OCI-LY7 (cell line): ENCODE results near the gene GK2. TPM values are rescaled to one million over a fixed set of nuclear protein-coding genes. Genes with fewer than 3 reads are reported as not detected.

Source experiments
- BruUV-seq: library from RNA; stranded (reverse); fragments of 400-500 nt; replicated peaks from 2 replicates; lab custom pipeline; 2021; lab: Mats Ljungman, UMichigan
- CTCF ChIA-PET: fragments of 300-600 bp; sonication (Branson Sonifier 250); formaldehyde crosslinking; loops from one replicate; lab custom pipeline; 2022; ENCODE audit warnings: antibody characterized with exemption; ENCODE audit not compliant: unreplicated experiment; lab: Charles Lee
- POLR2A ChIA-PET: fragments of 300-600 bp; sonication (Branson Sonifier 250); formaldehyde crosslinking; loops from one replicate; lab custom pipeline; 2022; ENCODE audit warnings: antibody characterized with exemption; lab: Charles Lee
- DNase-seq: peaks from one replicate; pipeline ENCODE4 v3.0.0-alpha.2; 2015; ENCODE audit warnings: low spot score
- H2AFZ ChIP-seq: fragments of 200-600 bp; sonication (generic), shearing (Covaris generic); 2 replicates; pipeline ENCODE4 v1.6.1; 2014; ENCODE audit warnings: mild to moderate bottlenecking, antibody characterized with exemption, low read length, moderate library complexity
- H3K27ac ChIP-seq: fragments of 200-600 bp; sonication (generic); 2 replicates; pipeline ENCODE4 v1.5.1; 2014; ENCODE audit warnings: mixed run types, low read depth, mild to moderate bottlenecking, moderate library complexity, low read length, inconsistent platforms; ENCODE audit not compliant: poor library complexity, severe bottlenecking
- H3K36me3 ChIP-seq: fragments of 200-600 bp; sonication (generic); 2 replicates; pipeline ENCODE4 v1.6.1; 2014; ENCODE audit warnings: mild to moderate bottlenecking, antibody characterized with exemption, low read length, moderate library complexity, mixed read lengths; ENCODE audit not compliant: insufficient read depth
- H3K4me1 ChIP-seq: fragments of 200-600 bp; sonication (generic); 2 replicates; pipeline ENCODE4 v1.5.1; 2014; ENCODE audit warnings: mild to moderate bottlenecking, low read length; ENCODE audit not compliant: insufficient read depth, poor library complexity, severe bottlenecking
- H3K4me2 ChIP-seq: fragments of 200-600 bp; sonication (generic); 2 replicates; pipeline ENCODE4 v1.6.1; 2014; ENCODE audit warnings: mild to moderate bottlenecking, low read length
- H3K4me3 ChIP-seq: fragments of 200-600 bp; sonication (generic); 2 replicates; pipeline ENCODE4 v1.5.1; 2014; ENCODE audit warnings: mild to moderate bottlenecking, low read depth, low read length; ENCODE audit not compliant: poor library complexity, severe bottlenecking
- H3K79me2 ChIP-seq: fragments of 200-600 bp; sonication (generic); 2 replicates; pipeline ENCODE4 v1.6.1; 2016; ENCODE audit warnings: low read depth, mild to moderate bottlenecking, low read length, moderate library complexity, mixed read lengths; ENCODE audit not compliant: insufficient read depth
- H3K9me2 ChIP-seq: fragments of 200-600 bp; sonication (generic); 2 replicates; pipeline ENCODE4 v1.6.1; 2016; ENCODE audit warnings: mild to moderate bottlenecking, low read length, mixed read lengths; ENCODE audit not compliant: insufficient read depth
- H3K9me3 ChIP-seq: fragments of 200-600 bp; sonication (generic); 2 replicates; pipeline ENCODE4 v1.6.1; 2014; ENCODE audit warnings: mild to moderate bottlenecking, mixed run types, low read length, mixed read lengths
- H4K20me1 ChIP-seq: fragments of 200-600 bp; sonication (generic); 2 replicates; pipeline ENCODE4 v1.6.1; 2014; ENCODE audit warnings: mild to moderate bottlenecking, antibody characterized with exemption, low read length, moderate library complexity, mixed read lengths; ENCODE audit not compliant: insufficient read depth
- CTCF ChIP-seq: fragments of 200-600 bp; sonication (generic); conservative IDR thresholded peaks from 2 replicates; pipeline ENCODE4 v1.5.1; 2014; ENCODE audit warnings: mild to moderate bottlenecking, antibody characterized with exemption, low read length, moderate library complexity, mixed read lengths
- EZH2phosphoT487 ChIP-seq: fragments of 200-600 bp; sonication (generic); IDR thresholded peaks from 2 replicates; pipeline ENCODE4 v1.6.1; 2018; ENCODE audit warnings: low read depth, borderline replicate concordance, mild to moderate bottlenecking, mixed run types, antibody characterized with exemption, low read length, moderate library complexity, mixed read lengths
- intact Hi-C: fragments of 100-400 bp; cut with micrococcal nuclease; formaldehyde crosslinking; loops from one replicate; pipeline ENCODE4 v1.10.0; 2022; ENCODE audit not compliant: unreplicated experiment
- total RNA-seq, 2 experiments: library from RNA; depleted of rRNA in 1 of 2; stranded (reverse); fragments of >200 nt in 1 of 2; shearing (Covaris generic) in 1 of 2; gene quantifications; 2 replicates each; pipeline ENCODE4 v1.2.3, GENCODE V29; 2014 to 2022

The GK2 gene
- total RNA-seq, 2 experiments from 2014 or later = not detected

DNA sequence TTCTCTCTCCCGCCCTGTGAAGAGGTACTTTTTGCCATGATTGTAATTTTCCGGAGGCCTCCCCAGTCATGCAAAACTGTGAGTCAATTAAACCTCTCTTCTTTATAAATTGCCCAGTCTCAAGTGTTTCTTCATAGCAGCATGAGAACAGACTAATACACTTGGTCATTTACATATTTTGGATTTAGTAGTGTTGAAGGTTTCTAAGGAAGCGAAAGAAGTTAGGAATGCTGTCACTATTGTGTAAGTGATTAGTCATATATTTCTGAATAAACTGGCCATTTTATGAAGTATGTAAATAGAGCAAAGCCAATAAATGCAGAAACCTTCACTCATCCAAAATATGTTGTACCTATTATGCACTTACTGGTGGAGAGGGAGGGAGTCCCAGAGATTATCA is 34.4 kb upstream of the GK2 start:
- H3K4me1 ChIP-seq = no peaks in the 10 kb centered on the region
- no peaks in the 10 kb centered on the region for H3K79me2 ChIP-seq
- no peaks in the 10 kb centered on the region for H3K9me2 ChIP-seq
- no peaks in the 10 kb centered on the region for H4K20me1 ChIP-seq
- no peak overlapping the region for H3K27ac ChIP-seq
- ChIA-PET POLR2A (no interaction called here), CTCF (no interaction called here)
- BruUV-seq = no TSS peak
- no peak overlapping the region for H3K4me2 ChIP-seq
- no peak overlapping the region for H3K4me3 ChIP-seq
- no peaks in the 10 kb centered on the region for H3K9me3 ChIP-seq
- intact Hi-C loops = no loop called here
- no peak for TF ChIP-seq CTCF
- TF ChIP-seq EZH2phosphoT487 = no peak
- no peak overlapping the region for H2AFZ ChIP-seq
- no peaks in the 10 kb centered on the region for H3K36me3 ChIP-seq
- DNase-seq = no peak

- Histone ChIP-seq H3K9me2 (no peaks in the 10 kb centered on the region), H3K4me1 (no peaks in the 10 kb centered on the region), H3K79me2 (no peaks in the 10 kb centered on the region), H3K27ac (no peak overlapping the region), H3K9me3 (no peaks in the 10 kb centered on the region), H4K20me1 (no peaks in the 10 kb centered on the region), H3K36me3 (no peaks in the 10 kb centered on the region), H3K4me3 (no peak overlapping the region), H2AFZ (no peak overlapping the region), H3K4me2 (no peak overlapping the region)
- POLR2A ChIA-PET = interaction anchor here (1.0 to 1.5 kb wide), 2 partner anchors 9 to 15 kb away, joined by 3 read pairs; no protein-coding TSS in a partner anchor
- no peak for DNase-seq
- intact Hi-C loops = no loop called here
- CTCF ChIA-PET = no interaction called here
- no TSS peak for BruUV-seq
- TF ChIP-seq CTCF (no peak), EZH2phosphoT487 (no peak)
These were observed 31.5 kb upstream of the GK2 start for GRCh38 chr4:79439489-79439888.

- DNase-seq = no peak
- Histone ChIP-seq H2AFZ (no peak overlapping the region), H3K9me2 (no peaks in the 10 kb centered on the region), H4K20me1 (no peaks in the 10 kb centered on the region), H3K4me3 (no peak overlapping the region), H3K36me3 (no peaks in the 10 kb centered on the region), H3K4me2 (no peak overlapping the region), H3K9me3 (no peaks in the 10 kb centered on the region), H3K27ac (no peak overlapping the region), H3K4me1 (no peaks in the 10 kb centered on the region), H3K79me2 (no peaks in the 10 kb centered on the region)
- BruUV-seq = no TSS peak
- ChIA-PET CTCF (no interaction called here), POLR2A (no interaction called here)
- intact Hi-C loops = no loop called here
- no peak for TF ChIP-seq EZH2phosphoT487
- TF ChIP-seq CTCF = no peak
These were observed 23.8 kb upstream of the GK2 start for GRCh38 chr4:79431839-79432238.
